PC-9 (cell line): ENCODE data around the gene ZNF24. TPM values are rescaled to one million over a fixed set of nuclear protein-coding genes. Genes with fewer than 3 reads are reported as not detected.

Source experiments
- BruUV-seq: library from RNA; stranded (reverse); fragments of 400-500 nt; replicated peaks from 2 replicates; lab custom pipeline; 2021; lab: Mats Ljungman, UMichigan
- CTCF ChIA-PET: fragments of 300-600 bp; sonication (Branson Sonifier 250); formaldehyde crosslinking; loops from one replicate; lab custom pipeline; 2022; ENCODE audit warnings: antibody characterized with exemption; lab: Charles Lee
- POLR2A ChIA-PET: fragments of 300-600 bp; sonication (Branson Sonifier 250); formaldehyde crosslinking; loops from one replicate; lab custom pipeline; 2022; ENCODE audit warnings: antibody characterized with exemption; ENCODE audit not compliant: unreplicated experiment; lab: Charles Lee
- DNase-seq, 2 experiments: peaks; one replicate each; pipeline versions ENCODE4 v3.0.0 to v3.0.0-alpha.2; 2015 to 2022; ENCODE audit warnings: mixed read lengths in 1 of 2
- H2AFZ ChIP-seq: fragments of 200-600 bp; sonication (generic); 2 replicates; pipeline ENCODE4 v1.8.1; 2017; ENCODE audit warnings: antibody characterized with exemption
- H3F3A ChIP-seq: fragments of 200-600 bp; sonication (generic); 2 replicates; pipeline ENCODE4 v1.8.1; 2017; ENCODE audit warnings: antibody characterized with exemption, mild to moderate bottlenecking, low read depth; ENCODE audit not compliant: insufficient read depth
- H3K27ac ChIP-seq: fragments of 200-600 bp; sonication (generic); 2 replicates; pipeline ENCODE4 v1.6.1; 2016; ENCODE audit warnings: mixed run types
- H3K27me3 ChIP-seq: fragments of 200-600 bp; sonication (generic); 2 replicates; pipeline ENCODE4 v1.6.1; 2016; ENCODE audit warnings: low read depth, mixed run types; ENCODE audit not compliant: insufficient read depth
- H3K36me3 ChIP-seq: fragments of 200-600 bp; sonication (generic); 2 replicates; pipeline ENCODE4 v1.6.1; 2016; ENCODE audit warnings: low read depth, mixed run types
- H3K4me1 ChIP-seq: fragments of 200-600 bp; sonication (generic); replicated peaks from 2 replicates; pipeline ENCODE4 v1.6.1; 2016; ENCODE audit warnings: mixed run types; ENCODE audit not compliant: insufficient read depth
- H3K4me2 ChIP-seq: fragments of 200-600 bp; sonication (generic); 2 replicates; pipeline ENCODE4 v1.6.1; 2017; ENCODE audit warnings: mixed run types
- H3K4me3 ChIP-seq: fragments of 200-600 bp; sonication (generic); 2 replicates; pipeline ENCODE4 v1.6.1; 2016; ENCODE audit warnings: mixed run types
- H3K79me2 ChIP-seq: fragments of 200-600 bp; sonication (generic); 2 replicates; pipeline ENCODE4 v1.6.1; 2017; ENCODE audit warnings: low read depth, mixed run types
- H3K9me2 ChIP-seq: fragments of 200-600 bp; sonication (generic); 2 replicates; pipeline ENCODE4 v1.8.1; 2017; ENCODE audit warnings: mild to moderate bottlenecking; ENCODE audit not compliant: insufficient read depth
- H3K9me3 ChIP-seq: fragments of 200-600 bp; sonication (generic); 2 replicates; pipeline ENCODE4 v1.8.1; 2016; ENCODE audit warnings: low read depth; ENCODE audit not compliant: insufficient read depth
- H4K20me1 ChIP-seq: fragments of 200-600 bp; sonication (generic); 2 replicates; pipeline ENCODE4 v1.8.1; 2017; ENCODE audit not compliant: insufficient read depth
- CTCF ChIP-seq: fragments of 200-600 bp; sonication (generic); conservative IDR thresholded peaks from 2 replicates; pipeline ENCODE4 v1.6.1; 2017; ENCODE audit warnings: mixed run types, antibody characterized with exemption, mild to moderate bottlenecking, moderate library complexity
- EZH2 ChIP-seq: fragments of 200-600 bp; sonication (generic); IDR thresholded peaks from 2 replicates; pipeline ENCODE4 v1.8.0; 2017; ENCODE audit warnings: antibody characterized with exemption, low read depth
- intact Hi-C: fragments of 100-400 bp; cut with micrococcal nuclease; formaldehyde crosslinking; loops from one replicate; pipeline ENCODE4 v1.10.0; 2022; ENCODE audit not compliant: unreplicated experiment
- total RNA-seq: library from RNA; stranded (reverse); gene quantifications from 2 replicates; pipeline ENCODE4 v1.2.3, GENCODE V29; 2021

The ZNF24 gene
- total RNA-seq, 1 experiment from 2014 or later = 33.9 TPM

GRCh38 chr18:35337286-35337685 lies 6.9 kb downstream of the ZNF24 start:
- no peak overlapping the region for H3K4me3 ChIP-seq
- TF ChIP-seq EZH2 (no peak), CTCF (no peak)
- H3K4me2 ChIP-seq = no peak overlapping the region
- no peaks in the 10 kb centered on the region for H3K9me3 ChIP-seq
- BruUV-seq = no TSS peak
- POLR2A ChIA-PET = no interaction called here
- no peak for DNase-seq
- no peaks in the 10 kb centered on the region for H3K27me3 ChIP-seq
- intact Hi-C loops = no loop called here
- no peak overlapping the region for H3K27ac ChIP-seq
- H4K20me1 ChIP-seq = peaks cover 26% of the 10 kb centered on the region
- no peaks in the 10 kb centered on the region for H3K9me2 ChIP-seq
- H2AFZ ChIP-seq = no peak overlapping the region
- peaks cover 3% of the 10 kb centered on the region for H3F3A ChIP-seq
- no peaks in the 10 kb centered on the region for H3K4me1 ChIP-seq
- CTCF ChIA-PET = no interaction called here
- peaks cover 27% of the 10 kb centered on the region for H3K79me2 ChIP-seq
- peaks cover 49% of the 10 kb centered on the region for H3K36me3 ChIP-seq

- CTCF ChIA-PET = no interaction called here
- no peaks in the 10 kb centered on the region for H3K4me1 ChIP-seq
- BruUV-seq = no TSS peak
These were observed 8.4 kb downstream of the ZNF24 start for GRCh38 chr18:35335866-35336265.

GRCh38 chr18:35334821-35335220 lies 9.4 kb downstream of the ZNF24 start:
- no peak overlapping the region for H3K4me2 ChIP-seq
- peaks cover 39% of the 10 kb centered on the region for H3K36me3 ChIP-seq
- H3K9me2 ChIP-seq = no peaks in the 10 kb centered on the region
- no peaks in the 10 kb centered on the region for H3K27me3 ChIP-seq
- no peak overlapping the region for H3K4me3 ChIP-seq
- no peaks in the 10 kb centered on the region for H3K4me1 ChIP-seq
- H4K20me1 ChIP-seq = peaks cover 5% of the 10 kb centered on the region; the same call in 1 of the 2 replicates
- H2AFZ ChIP-seq = no peak overlapping the region
- H3F3A ChIP-seq = peaks cover 3% of the 10 kb centered on the region
- no TSS peak for BruUV-seq
- H3K79me2 ChIP-seq = 0 out of 2 replicates have a peak, but pooled peaks cover 4% of the 10 kb centered on the region
- CTCF ChIA-PET = no interaction called here
- no peak for DNase-seq
- no peaks in the 10 kb centered on the region for H3K9me3 ChIP-seq
- TF ChIP-seq CTCF (no peak), EZH2 (no peak)
- H3K27ac ChIP-seq = no peak overlapping the region
- intact Hi-C loops = no loop called here
- POLR2A ChIA-PET = interaction anchor here (0.6 kb wide), 1 partner anchor 293 kb away, joined by 3 read pairs; the partner anchor contains the start of gene MAPRE2

More at GRCh38 chr18:35335866-35336265, 8.4 kb downstream of the ZNF24 start:
- no peak overlapping the region for H3K4me3 ChIP-seq
- intact Hi-C loops = no loop called here
- H3K27ac ChIP-seq = no peak overlapping the region
- H3K36me3 ChIP-seq = peaks cover 46% of the 10 kb centered on the region
- POLR2A ChIA-PET = no interaction called here
- no peaks in the 10 kb centered on the region for H3K27me3 ChIP-seq
- H4K20me1 ChIP-seq = peaks cover 14% of the 10 kb centered on the region
- TF ChIP-seq CTCF = no peak
- no peak for TF ChIP-seq EZH2
- H3F3A ChIP-seq = peaks cover 3% of the 10 kb centered on the region
- H3K9me3 ChIP-seq = no peaks in the 10 kb centered on the region
- H2AFZ ChIP-seq = no peak overlapping the region
- no peaks in the 10 kb centered on the region for H3K9me2 ChIP-seq
- no peak for DNase-seq
- H3K4me2 ChIP-seq = no peak overlapping the region
- H3K79me2 ChIP-seq = peaks cover 14% of the 10 kb centered on the region; the same call in 1 of the 2 replicates
